Caco-2 (cell line): Measurements from ENCODE around the gene ACTL10. TPM values are rescaled to one million over a fixed set of nuclear protein-coding genes. Genes with fewer than 3 reads are reported as not detected.

Experiments used
- BruUV-seq: library from RNA; stranded (reverse); fragments of 400-500 nt; replicated peaks from 2 replicates; lab custom pipeline; 2021; lab: Mats Ljungman, UMichigan
- CTCF ChIA-PET: fragments of 300-600 bp; sonication (Branson Sonifier 250); formaldehyde crosslinking; loops from one replicate; lab custom pipeline; 2022; ENCODE audit warnings: antibody characterized with exemption; lab: Charles Lee
- POLR2A ChIA-PET: fragments of 300-600 bp; sonication (Branson Sonifier 250); formaldehyde crosslinking; loops from one replicate; lab custom pipeline; 2022; ENCODE audit warnings: antibody characterized with exemption; lab: Charles Lee
- DNase-seq, 2 experiments: peaks; one replicate each; pipeline versions ENCODE4 v3.0.0 to v3.0.0-alpha.2; 2020 to 2022
- H3K27me3 ChIP-seq: replicated peaks from 2 replicates; pipeline ENCODE4 v1.6.0; 2011; ENCODE audit warnings: low read length; ENCODE audit not compliant: control insufficient read depth, insufficient read depth
- H3K36me3 ChIP-seq: 2 replicates; pipeline ENCODE4 v1.5.1; 2011; ENCODE audit warnings: low read length; ENCODE audit not compliant: control insufficient read depth, insufficient read depth
- H3K4me1 ChIP-seq: fragments of 250-450 bp; sonication (Bioruptor Pico); 2 replicates; pipeline ENCODE4 v1.5.1; 2020; ENCODE audit warnings: mild to moderate bottlenecking
- H3K4me3 ChIP-seq: 2 replicates; pipeline ENCODE4 v1.5.1; 2011; ENCODE audit warnings: low read depth, mild to moderate bottlenecking, control low read depth, low read length
- H3K9me3 ChIP-seq: fragments of 250-450 bp; sonication (Bioruptor Pico); 2 replicates; pipeline ENCODE4 v1.5.1; 2020; ENCODE audit warnings: mild to moderate bottlenecking, moderate library complexity
- H3K27ac Mint-ChIP-seq: one replicate; pipeline ENCODE4 v1.8.0; 2022; ENCODE audit warnings: mixed read lengths; ENCODE audit not compliant: unreplicated experiment
- H3K27me3 Mint-ChIP-seq: one replicate; pipeline ENCODE4 v1.8.0; 2022; ENCODE audit warnings: mixed read lengths; ENCODE audit not compliant: insufficient read depth, unreplicated experiment
- H3K36me3 Mint-ChIP-seq: one replicate; pipeline ENCODE4 v1.8.0; 2022; ENCODE audit warnings: mild to moderate bottlenecking, mixed read lengths; ENCODE audit not compliant: insufficient read depth, unreplicated experiment
- H3K4me1 Mint-ChIP-seq: one replicate; pipeline ENCODE4 v1.8.0; 2022; ENCODE audit warnings: low read depth, mixed read lengths; ENCODE audit not compliant: unreplicated experiment
- H3K4me3 Mint-ChIP-seq: one replicate; pipeline ENCODE4 v1.8.0; 2022; ENCODE audit warnings: mild to moderate bottlenecking, moderate library complexity, mixed read lengths; ENCODE audit not compliant: unreplicated experiment
- H3K9me3 Mint-ChIP-seq: one replicate; pipeline ENCODE4 v1.8.0; 2022; ENCODE audit warnings: mixed read lengths; ENCODE audit not compliant: unreplicated experiment
- CTCF ChIP-seq, 2 experiments: fragments of 200-600 bp in 1 of 2; IDR thresholded peaks; 1 replicate in 1 of 2; 2 replicates in 1 of 2; pipeline versions ENCODE4 v1.5.1 to v1.8.0; 2011 to 2022; ENCODE audit warnings: antibody characterized with exemption in 1 of 2, control low read depth in 1 of 2, inconsistent platforms in 1 of 2, low read depth in 1 of 2, low read length in 1 of 2, mild to moderate bottlenecking in 1 of 2, moderate library complexity in 1 of 2; ENCODE audit not compliant: insufficient read depth in 1 of 2, severe bottlenecking in 1 of 2, unreplicated experiment in 1 of 2
- intact Hi-C: fragments of 100-400 bp; cut with micrococcal nuclease; formaldehyde crosslinking; loops from one replicate; pipeline ENCODE4 v1.10.0; 2022; ENCODE audit not compliant: unreplicated experiment
- total RNA-seq: library from RNA; stranded (reverse); gene quantifications from 2 replicates; pipeline ENCODE4 v1.2.3, GENCODE V29; 2022

The ACTL10 gene
- total RNA-seq, 1 experiment from 2014 or later: 3.4 TPM

- intact Hi-C loops: no loop called here
- Histone ChIP-seq H3K36me3 (peaks cover 6% of the 10 kb centered on the region; the same call in 1 of the 2 replicates), H3K4me1 (peaks cover 13% of the 10 kb centered on the region), H3K27me3 (no peaks in the 10 kb centered on the region), H3K4me3 (no peak overlapping the region), H3K9me3 (no peaks in the 10 kb centered on the region)
- peaks cover 28% of the 10 kb centered on the region for H3K4me1 Mint-ChIP-seq
- no peaks in the 10 kb centered on the region for H3K9me3 Mint-ChIP-seq
- H3K36me3 Mint-ChIP-seq: peaks cover 77% of the 10 kb centered on the region
- no peak overlapping the region for H3K4me3 Mint-ChIP-seq
- H3K27me3 Mint-ChIP-seq: no peaks in the 10 kb centered on the region
- no TSS peak for BruUV-seq
- DNase-seq: no peak
- ChIA-PET POLR2A (interaction anchor here (0.6 to 1.4 kb wide), 3 partner anchors 15 to 192 kb away, joined by 3 to 6 read pairs (median 3); partner anchors contain the start of gene ACTL10), CTCF (interaction anchor here (0.9 to 6.0 kb wide), 2 partner anchors 14 to 38 kb away, joined by 3 to 29 read pairs; partner anchors contain the start of genes ACTL10 and PXMP4)
- no peak for TF ChIP-seq CTCF (IDR thresholded peaks at IDR 0.05; ENCODE audit: insufficient read depth in 1 of 2, low read depth in 1 of 2, low read length in 1 of 2, severe bottlenecking in 1 of 2, unreplicated experiment in 1 of 2)
- H3K27ac Mint-ChIP-seq: peak overlapping the region; percentile 7
Observed at GRCh38 chr20:33681728-33682353, 15.1 kb downstream of the ACTL10 start.

- CTCF ChIA-PET: interaction anchor here (0.6 to 6.0 kb wide), 5 partner anchors 17 to 210 kb away, joined by 4 to 29 read pairs (median 5); partner anchors contain the start of gene ACTL10
- POLR2A ChIA-PET: interaction anchor here (0.8 to 1.8 kb wide), 4 partner anchors 10 to 309 kb away, joined by 3 to 9 read pairs (median 6); partner anchors contain the start of genes ACTL10, PXMP4 and RALY
- Mint-ChIP-seq H3K27me3 (no peaks in the 10 kb centered on the region), H3K9me3 (no peaks in the 10 kb centered on the region), H3K36me3 (peaks cover 48% of the 10 kb centered on the region), H3K27ac (peak overlapping the region; percentile 78), H3K4me3 (peak overlapping the region; percentile 68), H3K4me1 (peaks cover 54% of the 10 kb centered on the region)
- Histone ChIP-seq H3K36me3 (no peaks in the 10 kb centered on the region), H3K27me3 (no peaks in the 10 kb centered on the region), H3K4me1 (peaks cover 41% of the 10 kb centered on the region), H3K9me3 (no peaks in the 10 kb centered on the region), H3K4me3 (peak overlapping the region; percentile 80)
- no peak for TF ChIP-seq CTCF (IDR thresholded peaks at IDR 0.05; ENCODE audit: insufficient read depth in 1 of 2, low read depth in 1 of 2, low read length in 1 of 2, severe bottlenecking in 1 of 2, unreplicated experiment in 1 of 2)
- TSS peak; percentile 36 for BruUV-seq
- no peak for DNase-seq
- intact Hi-C loops: loop anchor here (5.0 kb wide), 2 partner anchors 128 to 308 kb away; partner anchors contain the start of genes CHMP4B and RALY
Observed at GRCh38 chr20:33684533-33685327, 18.0 kb downstream of the ACTL10 start.
